Midbrain (tissue), 1 donor: ENCODE data around the gene DLX5.

Experiments
- DNase-seq: peaks from one replicate; lab custom pipeline; 2025; lab: John Stamatoyannopoulos, UW

DLX5 gene

DNA sequence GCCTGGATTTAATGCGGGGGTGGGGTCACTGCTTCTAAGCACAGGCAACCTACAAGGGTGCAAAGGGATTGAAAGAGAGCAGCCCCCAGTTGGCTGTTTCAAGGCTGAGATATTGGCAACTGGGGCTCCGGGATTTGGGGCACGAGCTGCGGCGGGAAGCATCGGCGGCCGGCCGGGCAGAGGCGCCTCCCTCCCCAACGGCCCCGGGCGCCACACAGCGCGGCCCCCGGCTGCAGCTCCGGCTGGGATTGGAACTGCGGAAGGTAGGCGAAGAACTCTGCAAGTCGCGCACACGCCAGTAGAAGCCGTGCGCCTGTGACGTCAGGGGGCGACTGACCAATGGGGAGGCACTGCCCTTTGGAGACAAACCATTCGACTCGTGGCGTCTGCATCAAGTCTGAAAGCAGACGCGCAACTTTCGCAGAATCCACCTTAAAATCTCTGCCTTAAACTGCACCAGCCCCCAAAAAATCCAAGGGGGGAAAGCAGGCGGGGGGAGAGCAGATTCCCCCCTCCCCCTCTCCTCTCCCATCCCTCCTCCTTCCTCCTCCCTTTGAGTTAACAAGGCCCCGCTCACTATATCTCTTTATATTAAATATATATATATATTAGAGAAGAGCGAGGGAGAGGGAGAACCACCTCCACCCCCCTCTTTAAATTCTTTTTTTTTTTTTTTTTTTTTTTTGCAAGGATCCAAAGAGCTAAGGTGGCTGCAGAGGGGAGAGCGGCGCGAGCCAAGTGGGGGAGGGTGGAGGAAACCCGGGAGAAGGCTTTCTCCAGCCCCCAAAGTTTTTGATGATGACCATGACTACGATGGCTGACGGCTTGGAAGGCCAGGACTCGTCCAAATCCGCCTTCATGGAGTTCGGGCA, 19.2 kb downstream of the DLX5 start, which contains the start of gene DLX6:
TSS of gene DLX6 (plus strand) at position 371 of the 872 bp plus-strand sequence. CDS start at position 796, 425 bp downstream.
- no peak for DNase-seq

DNA sequence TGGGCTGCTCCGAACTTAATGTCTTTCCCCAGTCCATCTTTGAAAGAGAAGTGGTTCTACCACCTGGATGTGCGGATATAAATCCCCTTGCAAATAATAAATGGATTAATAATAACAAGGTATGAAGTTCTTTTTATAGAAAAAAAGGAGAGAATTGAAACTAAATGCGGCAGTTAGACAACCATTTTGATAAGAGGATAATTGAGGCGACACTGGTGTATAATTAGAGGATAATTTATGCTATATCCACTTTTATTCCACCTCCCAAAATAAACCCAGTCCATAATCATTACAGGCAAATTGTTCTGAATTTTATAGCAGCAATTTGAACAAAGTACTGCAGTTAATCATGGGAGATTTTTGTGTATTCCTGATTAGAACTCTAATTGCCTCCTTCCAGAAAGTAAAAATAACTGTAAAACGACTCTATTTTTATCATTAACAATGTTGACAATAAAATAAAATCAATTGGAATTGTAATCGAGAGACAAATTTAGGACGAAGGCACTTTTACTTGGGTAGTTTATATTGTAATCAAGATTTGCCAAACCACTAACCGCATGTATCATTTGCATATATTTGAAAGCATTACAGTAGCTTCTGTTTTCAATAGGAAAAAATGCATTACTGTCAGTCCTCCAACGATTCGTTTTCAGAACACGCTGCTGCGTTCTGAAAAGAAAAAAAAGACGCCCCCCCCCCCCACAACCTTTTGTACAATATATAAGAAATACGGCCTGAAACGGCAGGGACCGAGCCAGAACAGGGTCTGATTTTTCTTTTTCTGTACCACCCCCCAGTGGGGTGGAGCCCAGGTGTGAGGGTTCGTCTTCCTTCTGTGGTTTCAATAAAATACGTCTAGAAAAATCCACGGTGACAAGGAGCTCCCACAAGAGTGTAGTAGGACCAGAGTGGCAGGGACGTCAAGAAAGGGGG, 20.1 kb downstream of the DLX5 start:
- no peak for DNase-seq

DNA sequence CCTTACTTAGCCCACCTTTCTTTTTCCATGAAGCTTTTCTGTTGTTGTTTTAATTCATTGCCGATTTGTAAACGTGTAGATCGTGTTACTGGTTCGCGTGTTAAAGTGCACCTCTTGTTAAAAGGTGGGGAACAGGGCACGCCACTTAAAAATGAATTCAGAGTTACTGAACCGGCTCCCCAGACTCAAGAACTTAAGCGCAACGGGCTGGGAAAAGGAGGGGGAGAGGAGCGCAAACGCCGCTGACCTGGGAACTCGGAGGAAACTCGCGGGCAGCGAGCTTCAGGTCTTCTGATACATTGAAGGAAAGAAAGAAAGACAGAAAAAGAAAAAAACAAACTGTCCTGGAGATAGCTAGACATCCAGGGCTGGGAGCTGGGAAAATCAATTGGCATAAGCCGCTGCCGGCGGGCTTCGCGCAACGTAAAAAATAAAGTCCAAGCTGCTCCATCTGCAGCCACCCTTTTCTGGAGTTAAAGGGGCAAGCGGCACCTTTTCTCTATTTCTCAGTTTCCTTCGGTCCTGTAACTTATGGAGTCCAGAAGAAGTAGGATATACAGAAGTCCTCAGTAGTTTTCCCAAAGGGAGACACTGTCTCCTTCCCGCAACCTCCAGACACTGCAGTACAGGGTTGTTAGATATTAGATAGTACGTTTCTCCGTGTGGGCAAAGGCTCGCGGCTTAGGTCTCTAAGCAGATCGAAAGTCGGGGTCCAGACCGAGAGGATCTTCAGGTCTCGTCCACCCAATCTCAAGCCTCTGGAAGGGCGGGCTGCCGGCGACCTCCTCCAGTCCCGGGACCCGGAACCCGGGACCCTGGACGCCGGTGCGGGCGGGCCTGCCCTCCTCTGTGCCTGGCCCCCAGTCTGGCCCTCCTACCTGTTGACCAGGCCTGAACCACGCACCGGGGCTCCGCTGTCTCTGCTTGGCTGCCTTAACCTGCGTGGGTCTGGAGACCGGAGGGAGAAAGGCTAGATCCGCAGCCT, 21.1 kb downstream of the DLX5 start:
- no peak for DNase-seq

DNA sequence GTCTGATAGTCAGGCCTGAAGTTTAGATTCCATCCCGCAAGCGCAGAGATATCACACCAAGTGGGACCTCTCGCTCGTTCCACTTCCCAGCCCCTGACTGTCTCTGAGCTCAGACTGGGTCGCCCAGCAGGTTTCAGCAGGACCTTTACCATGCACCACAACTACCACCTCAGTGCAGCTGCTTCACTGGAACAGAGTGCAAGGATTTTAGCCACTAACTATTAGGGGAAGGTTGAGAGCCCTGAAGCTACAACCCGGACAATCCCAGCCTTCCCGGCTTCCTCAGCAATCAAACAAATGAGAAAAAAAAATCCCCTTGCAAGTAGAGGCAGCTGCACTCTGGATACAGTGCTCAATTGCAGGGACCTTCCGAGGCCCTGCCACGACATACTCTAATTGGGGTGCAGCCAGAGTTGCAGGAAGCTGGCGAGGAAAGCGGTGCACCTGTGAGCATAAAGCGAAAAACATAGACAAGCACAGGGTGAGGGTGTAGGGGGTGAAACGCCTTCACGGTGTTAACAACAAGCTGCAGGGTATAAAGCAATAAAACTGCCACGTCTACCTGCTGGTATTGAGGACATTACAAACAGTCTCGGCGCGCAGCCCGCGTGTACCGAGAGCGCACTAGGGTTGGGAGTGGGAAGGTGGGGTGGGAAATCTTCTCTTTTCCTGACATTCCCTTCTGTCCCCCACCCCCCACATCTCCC, 21.9 kb downstream of the DLX5 start:
- no peak for DNase-seq

DNA sequence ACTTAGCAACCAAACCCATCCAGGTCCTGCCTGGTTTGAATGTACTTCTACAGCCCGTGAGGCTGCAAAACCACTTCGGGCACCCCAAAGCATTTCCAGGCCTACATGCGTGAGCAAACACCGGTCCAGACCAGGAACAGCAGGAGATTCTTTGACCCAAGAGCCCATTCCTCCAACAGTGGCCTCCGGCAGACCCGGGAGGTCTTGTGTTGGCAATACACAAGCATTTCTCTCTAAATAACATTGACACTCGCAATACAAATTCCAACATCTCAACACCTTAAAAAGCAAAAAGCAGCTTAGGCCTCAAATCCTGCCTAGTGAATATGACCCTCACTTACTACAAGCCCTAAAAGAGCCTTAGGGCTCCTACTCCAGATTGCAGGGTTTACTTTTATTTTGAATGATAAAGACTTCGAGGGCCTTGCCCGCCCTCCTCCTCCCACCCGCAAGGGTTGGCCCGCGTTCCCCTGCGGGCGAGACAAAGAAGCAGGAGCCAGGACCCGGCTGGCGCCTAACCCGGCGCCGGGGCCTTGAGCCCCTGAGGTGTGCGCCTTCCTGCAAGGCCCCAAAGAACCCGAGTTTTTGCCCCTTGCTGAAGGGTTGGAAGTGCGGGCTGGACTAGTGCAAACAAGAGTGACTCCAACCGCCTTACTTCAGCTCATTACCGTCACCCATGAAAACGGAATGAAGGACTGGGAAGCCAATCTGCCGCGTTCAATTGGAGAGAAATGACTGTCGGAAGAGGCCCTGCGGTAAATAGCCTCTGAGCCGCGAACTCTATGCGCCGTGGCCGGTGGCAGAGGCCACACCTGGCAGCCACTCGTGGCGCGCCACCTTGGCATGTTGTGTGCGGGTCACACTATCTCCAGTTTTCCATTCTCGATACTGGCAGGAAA, 22.7 kb downstream of the DLX5 start:
- no peak for DNase-seq

DNA sequence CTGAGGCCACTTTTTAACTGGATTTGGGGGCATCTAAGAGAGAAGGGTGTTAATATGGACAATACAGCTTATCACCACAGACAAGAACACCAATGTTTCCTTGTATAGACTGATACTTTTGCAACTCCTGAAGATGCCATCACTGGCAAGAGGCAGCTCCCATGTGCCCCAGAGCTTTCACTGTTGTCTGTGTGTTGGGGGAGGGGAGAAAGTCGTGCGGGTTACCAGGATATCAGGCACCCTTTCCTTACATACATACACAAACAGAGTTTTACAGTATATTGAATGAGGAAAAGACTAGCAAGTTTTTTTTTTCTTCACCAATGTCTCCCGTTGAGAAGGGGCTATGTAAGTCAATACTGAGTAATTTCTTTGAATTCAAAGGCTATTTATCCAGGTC, 23.4 kb downstream of the DLX5 start:
- DNase-seq, result no peak

DNA sequence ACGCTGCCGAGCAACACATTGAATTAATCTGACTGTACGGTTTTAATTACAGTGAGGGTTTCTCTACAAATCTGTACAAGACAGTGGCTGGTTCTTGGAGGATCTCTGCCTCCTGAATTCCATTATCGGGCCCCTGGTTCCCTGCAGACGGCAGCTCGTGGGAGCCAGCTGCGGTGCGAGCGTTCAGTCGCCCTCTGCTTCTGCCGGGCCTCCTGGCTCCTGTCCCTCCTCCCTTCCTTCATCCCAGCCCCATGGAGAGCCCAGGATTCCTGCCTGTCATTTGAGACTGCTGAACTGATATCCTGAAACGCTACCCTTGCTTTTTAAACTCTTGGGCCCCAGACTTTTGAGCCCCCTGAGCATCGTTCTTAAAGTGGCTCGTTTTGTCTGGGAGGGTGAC, 25.9 kb downstream of the DLX5 start:
- DNase-seq, result no peak

DNA sequence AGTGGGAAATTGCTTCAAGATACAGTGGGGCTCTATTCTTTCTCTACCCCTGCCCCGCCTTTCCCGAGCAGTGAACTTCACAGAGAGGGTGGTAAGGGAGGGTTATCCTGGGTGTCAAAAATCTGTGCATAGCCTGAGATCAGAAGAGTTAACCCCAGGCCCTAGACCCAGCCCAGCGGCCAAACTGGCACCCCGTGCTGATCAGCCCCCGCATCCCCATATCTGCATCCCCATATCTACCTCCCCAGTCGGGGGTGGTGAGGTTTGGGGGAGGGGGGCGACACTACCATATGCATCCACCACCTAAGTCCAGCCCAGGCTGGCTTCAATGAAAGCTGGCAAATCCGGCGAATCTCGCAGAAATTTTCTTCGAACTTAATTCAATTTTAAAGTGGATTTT, 26.3 kb downstream of the DLX5 start:
- no peak for DNase-seq

DNA sequence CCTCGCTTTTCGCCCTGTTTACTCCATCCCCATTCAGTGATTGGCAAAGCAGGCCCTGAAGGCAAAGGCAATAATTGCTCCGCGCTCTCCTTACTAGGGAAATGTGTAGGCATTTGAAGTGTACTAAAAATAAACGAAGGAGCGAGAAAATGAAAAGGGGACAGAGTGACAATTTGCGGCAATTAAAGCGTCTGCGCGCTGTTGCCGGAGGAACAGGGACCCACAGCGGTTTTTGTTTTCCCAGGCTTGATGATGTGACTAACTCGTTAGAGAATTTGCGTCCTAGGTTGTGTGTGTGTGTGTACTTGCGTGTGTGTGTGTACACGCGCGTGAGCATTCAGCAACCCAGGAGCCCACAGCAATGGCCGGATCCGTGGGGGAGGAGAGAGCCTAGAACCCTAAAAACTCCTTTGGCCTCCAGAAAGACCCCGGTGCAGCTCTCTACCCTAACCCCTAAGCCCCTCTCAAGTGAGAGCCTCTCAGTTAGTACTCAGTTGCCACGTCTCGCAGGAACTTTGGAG, 27.1 kb downstream of the DLX5 start:
- DNase-seq, result no peak

DNA sequence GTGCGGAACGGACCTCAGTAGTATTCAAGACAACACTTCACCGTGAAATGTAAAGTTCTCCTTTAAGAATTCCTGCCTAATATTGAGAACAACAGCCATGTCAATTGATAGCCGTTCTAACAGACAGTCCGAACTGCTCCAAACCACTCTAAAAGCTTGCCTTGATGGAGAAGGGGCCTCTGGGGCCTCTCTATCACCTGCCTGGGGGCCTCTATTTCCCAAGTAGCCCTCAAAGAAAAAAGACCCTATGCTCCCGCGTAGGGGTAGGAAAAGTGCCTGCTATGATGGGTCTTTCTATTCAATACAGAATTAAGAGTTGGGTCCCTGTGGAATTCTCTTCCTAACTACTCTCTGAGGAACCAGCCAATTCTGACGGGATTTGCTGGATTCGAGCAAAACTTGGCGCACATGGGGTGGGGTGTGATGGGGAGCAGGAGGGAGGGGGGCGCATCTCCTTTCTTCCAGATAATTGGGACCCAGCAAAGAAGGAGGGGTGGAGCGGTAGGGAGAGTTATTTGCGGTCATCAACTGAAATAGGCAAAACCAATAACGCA, 27.6 kb downstream of the DLX5 start:
- no peak for DNase-seq

DNA sequence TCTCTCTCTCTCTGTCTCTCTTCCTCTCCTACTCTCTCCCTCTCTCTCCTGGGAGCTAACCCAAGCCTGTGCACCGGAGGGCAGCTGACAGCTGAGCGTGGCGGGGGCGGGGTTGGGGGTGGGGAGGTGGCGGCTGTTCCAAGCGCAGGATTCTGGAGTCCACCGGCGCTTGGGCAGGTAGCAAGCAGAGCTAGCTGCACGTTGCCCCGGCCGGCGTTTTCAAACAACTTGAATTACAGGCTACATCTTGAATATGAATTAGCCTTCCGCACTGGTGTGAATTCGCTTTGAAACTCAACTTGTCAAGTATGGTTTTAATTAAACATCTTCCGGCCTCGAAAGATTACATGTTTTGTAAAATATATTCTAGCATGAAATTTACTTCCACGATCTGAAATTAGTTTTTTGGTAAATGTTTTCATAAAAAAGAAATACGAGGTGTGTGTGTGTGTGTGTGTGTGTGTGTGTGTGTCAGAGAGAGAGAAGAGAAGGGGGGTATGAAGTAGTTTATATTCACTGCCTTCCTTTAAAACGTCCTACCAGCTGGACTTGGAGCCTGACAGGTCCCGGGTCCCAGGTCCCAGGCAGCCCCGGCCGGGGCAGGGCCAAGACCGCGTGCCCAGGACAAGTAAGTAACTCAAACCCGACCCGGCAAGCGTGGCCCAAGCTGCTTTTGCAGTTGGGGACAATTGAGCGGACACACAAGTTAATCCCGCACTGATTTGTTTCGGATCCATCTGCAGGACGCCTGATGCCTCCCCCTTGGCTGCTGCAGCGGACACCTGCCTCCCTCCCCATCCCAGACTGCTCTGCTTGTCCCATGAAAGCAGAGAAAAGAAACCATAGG, 28.3 kb downstream of the DLX5 start:
- DNase-seq, result no peak

DNA sequence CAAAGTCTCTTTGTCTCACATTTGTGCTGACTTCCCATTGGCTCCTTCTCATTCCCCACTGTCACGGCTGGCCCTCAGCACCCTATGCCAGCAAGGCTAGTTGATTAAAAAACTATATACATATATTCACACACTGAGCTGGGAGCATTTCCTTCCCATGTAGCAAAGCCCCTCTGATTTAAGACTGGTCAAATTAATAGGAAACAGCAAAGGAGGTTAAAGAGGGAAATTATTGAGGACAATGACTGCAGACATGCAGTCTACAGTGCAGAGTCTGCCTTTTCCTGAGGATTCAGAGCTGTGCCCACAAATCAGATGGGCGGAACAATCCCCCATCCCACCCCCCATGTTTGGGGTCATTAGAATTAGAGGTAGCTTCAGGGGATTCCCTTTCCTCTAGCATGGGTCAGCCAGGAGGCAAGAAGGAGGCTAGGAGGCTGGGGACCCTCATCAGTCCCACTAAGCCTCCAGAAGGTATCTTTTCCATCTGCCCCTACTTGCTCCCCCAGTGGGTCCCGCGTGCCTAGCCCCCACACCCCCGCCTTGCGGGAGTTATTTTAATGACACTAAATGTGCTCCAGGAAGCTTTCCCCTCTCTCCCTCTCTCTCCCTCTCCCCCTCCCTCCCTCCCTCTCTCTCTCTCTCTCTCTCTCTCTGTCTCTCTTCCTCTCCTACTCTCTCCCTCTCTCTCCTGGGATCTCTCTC, 29.1 kb downstream of the DLX5 start:
- DNase-seq, result no peak

DNA sequence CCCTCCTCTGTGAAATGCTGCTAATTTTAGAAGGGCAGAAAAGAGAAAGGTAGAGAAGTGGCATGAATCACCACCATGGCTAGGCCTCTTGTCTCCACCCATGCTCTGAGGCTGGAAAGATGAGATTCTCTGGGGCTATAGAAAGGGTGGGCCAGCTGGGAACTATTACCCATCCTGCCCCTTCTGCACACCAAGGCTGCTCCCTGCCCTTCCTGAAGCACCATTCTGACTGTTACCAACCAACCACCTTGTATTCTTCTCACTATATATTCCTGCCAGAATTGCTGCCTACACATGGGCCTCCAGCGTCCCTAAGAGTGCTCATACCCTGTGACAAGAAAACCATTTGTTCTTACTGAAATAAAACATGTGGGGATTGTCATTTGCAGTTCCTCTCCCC, 30.7 kb downstream of the DLX5 start:
- DNase-seq, result no peak

DNA sequence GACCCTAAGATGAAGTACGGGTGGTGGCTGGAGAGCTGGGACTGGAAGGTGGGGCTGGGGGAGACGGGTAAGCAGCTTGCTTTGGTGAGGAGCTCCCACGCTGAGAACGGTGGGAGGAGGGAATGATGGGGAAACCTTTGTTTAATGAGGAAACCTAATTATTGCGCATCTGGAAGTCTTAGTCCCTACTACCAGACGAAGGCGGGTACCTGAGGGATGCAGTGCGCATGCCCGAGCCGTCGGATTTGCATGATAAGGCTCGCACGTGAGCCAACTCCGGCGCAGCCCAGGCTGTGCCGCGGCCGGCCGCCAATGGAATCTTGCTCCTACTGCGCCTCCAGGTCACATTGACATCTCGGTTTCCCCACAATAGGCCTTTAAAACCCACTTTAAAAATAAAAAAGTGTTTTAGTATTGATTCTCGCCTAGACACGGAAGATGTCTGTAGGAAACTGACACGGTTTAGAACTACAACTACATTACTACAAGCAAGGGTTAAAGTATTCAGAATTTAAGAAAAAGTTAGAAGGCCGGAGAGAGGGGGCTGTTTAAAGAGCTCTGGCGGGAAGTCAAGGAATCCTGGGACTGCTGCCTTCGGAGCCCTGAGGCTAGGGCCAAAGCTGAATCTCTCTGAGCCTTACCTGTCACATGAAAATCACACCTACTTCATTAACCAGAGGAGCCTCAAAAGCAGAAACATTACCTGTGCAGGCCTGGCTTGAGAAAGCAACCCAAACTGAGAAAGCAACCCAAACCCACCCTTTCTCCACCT, 31.4 kb downstream of the DLX5 start:
- DNase-seq, result no peak

DNA sequence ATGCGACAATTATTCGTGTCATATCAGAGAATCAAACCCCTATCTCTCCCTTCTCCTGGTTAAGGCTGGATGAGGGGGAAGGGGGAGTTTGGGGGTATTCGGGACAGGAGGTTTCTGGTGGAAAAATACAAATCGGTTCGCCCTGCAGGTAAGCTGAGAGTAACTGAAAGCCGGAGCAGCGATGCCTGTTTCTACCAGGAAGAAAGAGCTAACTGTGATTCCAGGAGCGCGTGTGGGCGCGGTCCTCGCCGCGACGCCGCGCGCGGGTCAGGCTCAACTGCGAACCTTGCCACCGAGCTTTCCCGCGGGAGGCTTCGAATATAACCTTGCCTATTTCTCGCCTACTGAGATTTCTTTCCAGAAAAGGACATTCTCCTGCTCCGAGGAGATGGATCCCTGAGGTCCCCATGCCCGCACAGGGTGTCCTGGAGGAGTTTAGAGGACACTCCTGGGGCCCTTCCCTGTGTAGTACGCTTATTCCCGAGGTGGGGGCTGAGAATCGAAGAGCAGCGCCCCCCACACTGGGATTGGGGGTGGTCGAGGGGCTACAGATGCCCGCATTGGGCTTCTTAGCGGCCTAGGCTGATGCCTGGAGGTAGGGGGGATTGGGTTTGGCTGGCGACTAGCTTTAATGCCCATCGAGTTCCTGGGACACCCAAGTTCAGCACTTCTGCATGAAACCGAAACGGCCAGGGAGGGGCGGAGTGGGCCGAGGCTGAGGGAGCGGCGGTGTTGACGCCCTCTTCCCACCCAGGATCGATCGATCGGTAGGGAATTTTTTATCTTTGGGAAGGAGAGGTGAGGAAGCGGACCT, 32.2 kb downstream of the DLX5 start:
- no peak for DNase-seq

DNA sequence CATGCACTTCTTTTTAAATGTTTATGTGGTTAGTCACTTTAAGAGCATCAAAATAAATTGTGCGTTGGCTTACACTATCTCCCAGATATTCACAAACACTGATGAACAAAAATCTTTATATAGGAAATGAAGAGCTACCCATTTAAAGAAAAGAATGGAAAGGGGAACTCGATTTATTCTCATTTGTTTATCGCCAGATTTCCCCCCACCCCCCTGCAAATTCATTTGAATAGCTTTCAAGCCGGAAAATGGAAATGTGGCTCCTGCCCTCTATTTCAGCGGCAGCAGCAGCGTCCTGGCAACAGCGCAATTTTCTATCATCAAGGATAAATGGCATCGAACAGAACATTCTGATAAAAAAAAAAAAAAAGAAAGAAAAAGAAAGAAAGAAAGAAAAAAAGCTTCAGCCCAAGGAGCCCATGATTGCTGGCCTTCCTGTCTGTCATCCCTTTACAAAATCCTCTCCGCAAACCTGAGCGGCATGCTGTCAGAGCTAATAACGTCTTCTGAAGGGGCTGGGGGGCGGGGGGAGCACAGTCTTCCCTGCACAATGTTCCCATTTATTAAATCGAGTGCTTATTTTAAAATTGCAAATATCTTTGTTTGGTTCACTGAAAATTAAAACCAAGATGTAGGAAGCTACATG, 33.0 kb downstream of the DLX5 start:
- no peak for DNase-seq
